ENCODE data around the gene SLC35F1. TPM values are rescaled to one million over a fixed set of nuclear protein-coding genes. Genes with fewer than 3 reads are reported as not detected.

SLC35F1 gene
- total RNA-seq: under 0.01 TPM in 1 of 2 replicates, not detected in the other

GRCh38 chr6:117906958-117907600 lies at the start of gene SLC35F1:
Gene SLC35F1, plus strand, starts transcription at chr6:117907264.

Other genes with a start within 250 kb of the SLC35F1 start
- 19.8 and 21.8 TPM in 2 replicates for gene NUS1, start 231.8 kb upstream of the SLC35F1 start, total RNA-seq

All from epithelial cell of umbilical artery (primary cell).